CD1c-positive myeloid dendritic cell (primary cell): ENCODE data around the gene DNM2.
"Not testable (repeated sequence)": the region's sequence is repeated elsewhere in the genome, so short reads cannot be mapped to it uniquely, and the experiment has no call there.

Source experiments
- DNase-seq: peaks from one replicate; pipeline ENCODE4 v3.0.0-alpha.2; 2016; ENCODE audit errors: extremely low spot score

The DNM2 gene

DNA sequence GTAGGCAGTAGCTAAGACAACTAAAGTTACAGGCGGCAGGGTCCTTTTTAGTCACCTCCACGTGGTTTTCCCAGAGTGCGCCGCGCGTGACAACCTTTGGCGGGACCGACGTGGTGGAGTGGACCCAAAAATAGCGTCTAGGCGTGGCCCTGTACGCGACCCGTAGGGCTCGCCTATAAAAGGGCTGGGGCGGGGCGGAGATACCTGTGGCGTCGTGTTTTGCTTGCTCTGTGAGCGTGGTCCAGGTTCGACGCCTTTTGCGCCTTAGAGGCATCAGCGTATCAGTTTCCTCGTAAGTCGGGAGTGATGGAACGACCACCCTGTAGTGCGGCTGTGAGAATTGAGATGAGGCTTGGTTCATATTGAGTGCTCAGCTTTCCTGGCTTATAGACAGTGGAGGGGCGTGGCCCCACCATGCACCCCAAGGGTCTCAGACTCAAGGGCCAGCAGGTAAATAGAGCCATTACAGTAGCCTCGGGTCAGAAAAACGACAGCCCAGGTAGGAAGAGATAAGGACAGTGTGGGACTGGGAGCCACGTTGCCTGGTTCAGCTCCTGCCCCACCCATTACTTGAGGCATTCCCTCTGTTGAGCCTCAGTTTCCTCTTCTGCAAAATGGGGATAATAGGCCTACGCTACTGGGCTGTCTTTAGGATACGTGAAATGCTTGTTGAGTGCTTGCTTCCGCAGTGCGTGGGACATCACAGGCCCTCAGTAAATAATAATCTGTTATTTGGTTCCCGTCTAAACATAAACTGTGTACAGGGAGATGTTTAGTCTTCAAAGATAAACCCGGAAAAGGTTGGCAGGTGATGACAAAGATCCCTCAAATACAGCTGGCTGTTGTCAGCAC is 118.8 kb downstream of the DNM2 start:
- DNase-seq, result peak; percentile 89

DNA sequence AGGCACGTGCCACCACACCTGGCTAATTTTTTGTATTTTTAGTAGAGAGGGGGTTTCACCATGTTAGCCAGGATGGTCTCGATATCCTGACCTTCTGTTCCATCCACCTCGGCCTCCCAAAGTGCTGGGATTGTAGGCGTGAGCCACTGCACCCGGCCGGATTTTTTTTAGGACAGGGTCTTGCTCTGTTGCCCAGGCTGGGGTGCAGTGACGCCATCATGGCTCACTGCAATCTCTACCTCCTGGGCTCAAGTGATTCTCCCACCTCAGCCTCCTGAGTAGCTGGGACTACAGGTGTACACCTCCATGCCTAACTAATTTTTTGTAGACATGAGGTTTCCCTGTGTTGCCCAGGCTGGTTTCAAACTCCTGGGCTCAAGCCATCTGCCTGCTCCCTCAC is 119.8 kb downstream of the DNM2 start:
- not testable (repeated sequence) for DNase-seq

DNA sequence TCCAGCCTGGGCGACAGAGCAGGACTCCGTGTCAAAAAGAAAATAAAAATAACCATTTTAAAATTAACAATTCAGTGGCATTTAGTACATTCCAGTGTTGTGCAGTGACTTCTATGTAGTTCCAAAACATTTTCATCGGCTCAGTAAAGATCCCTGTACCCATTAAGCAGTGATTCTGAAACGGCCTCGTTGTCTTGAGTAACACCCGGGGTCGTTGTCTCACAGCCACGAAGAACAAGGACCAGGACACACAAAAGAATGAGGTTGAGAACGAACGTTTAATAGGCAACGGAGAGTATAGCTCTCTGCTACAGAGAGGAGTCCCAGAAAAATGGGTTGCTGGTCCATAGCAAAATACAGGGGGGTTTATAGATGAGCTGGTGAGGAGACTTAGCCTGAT is 120.5 kb downstream of the DNM2 start:
- no peak for DNase-seq

DNA sequence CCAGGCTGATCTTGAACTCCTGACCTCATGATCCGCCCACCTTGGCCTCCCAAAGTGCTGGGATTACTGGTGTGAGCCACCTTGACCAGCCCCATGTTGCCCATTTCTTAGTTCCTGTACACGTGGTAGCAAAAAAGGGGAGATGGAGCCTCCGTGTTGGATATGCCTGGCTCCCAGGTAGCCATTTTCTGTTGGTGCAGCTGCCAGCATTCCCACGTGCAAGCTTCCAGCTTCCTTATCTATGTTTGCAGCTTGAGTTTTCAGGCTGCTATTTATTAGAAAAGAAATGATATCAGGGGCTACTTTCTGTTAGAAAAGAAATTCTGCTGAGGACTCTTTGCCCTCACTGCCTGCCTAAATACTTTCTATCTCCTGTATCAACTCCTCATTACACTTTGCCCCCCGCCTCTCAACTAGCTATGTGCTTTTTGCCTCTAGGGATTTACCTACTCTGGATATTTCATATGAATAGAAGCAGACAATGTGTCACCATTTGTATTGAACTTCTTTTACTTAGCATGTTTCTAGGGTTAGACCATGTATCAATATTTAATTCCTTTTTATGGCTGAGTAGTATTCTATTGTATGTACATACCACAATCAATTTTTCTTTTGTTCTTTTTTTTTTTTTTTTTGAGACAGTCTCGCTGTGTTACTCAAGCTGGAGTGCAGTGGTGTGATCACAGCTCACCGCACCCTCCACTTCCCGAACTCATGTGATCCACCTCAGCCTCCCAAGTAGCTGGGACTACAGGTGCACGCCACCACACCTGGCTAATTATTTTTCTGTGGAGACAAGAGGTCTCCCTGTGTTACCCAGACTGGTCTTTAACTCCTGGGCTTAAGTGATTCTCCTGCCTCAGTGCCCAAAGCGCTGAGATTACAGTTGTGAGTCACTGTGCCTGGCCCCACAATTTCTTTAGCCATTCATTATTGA is 121.5 kb downstream of the DNM2 start:
- no peak for DNase-seq

DNA sequence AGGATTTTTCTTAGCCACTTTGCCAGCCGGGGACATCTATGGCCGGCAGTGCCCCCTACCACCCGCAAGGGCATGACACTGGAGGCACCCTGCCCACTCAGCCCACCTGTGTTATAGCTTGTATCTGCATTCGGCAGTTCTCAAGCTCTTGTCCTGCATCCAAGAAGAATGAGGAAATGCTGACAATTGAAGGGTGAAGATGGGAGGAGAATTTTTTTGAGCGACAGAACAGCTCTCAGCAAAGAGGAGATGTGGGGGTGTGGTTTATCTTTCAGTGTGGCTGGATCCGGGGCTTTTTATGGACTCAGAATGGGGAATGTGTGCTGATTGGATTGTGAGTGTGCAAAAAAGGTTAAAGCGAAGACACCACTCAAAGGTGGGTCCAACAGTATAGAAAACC is 124.9 kb downstream of the DNM2 start:
- no peak for DNase-seq

DNA sequence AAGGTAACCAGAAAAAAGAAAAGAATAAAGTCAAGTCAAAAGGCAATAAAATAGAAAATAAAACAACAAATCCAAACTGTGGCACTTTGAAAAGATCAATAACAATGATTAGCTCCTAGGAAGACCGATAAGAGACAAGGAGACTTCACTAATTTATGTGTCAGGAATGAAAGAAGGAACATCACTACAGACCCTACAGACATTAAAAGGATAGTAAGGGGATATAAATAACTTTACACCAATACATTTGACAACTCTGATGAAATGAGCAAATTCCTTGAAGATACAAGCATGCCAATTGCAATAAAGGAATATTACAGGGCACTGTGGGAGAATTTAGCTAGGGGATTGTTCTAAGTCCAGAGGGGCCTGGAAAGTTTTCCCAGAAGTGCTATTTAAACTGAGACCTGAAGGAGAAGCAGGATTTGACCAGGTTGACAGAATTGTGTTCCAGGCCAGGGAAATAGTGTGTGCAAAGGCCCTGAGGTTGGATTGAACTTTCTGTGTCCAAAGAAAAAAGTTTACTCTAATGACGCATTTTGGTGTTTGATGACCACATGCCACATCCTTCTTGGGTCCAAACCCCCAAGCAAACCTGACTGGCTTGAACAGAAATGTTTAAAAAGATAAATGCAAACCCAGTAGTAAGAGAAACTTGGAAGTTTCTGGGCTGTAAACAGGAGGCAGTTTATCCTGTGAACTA is 128.8 kb downstream of the DNM2 start:
- no peak for DNase-seq

DNA sequence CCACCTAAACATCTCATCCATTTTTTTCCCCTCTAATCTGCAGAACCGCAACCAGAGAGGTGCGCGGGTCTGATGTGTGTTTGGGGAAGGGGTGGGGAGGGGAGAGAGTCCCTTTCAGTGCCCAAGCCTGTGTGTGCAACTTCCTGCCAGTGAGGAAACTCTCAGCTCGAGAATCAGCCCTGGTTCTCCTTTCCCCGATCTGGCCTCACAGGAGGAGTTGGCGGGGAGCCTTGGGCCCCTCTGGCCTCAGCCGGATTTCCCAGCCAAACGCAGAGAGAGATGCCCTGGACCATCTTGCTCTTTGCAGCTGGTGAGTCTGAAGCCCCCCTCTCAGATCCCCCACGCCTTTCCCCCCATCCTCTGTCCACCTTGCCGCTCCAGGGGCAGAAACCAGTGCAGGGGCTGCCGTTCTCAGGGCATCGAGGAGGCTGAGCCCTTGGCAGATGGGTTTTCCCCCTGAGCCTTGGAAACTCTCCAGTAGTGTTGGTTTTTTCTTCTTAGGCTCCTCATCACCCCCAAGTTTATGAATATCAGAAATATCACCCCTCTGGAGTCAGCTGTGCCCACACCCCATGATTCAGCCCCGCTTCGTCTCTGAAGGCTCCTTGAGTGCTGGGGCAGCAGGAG is 130.5 kb downstream of the DNM2 start, which contains the start of gene C19orf38:
TSS of gene C19orf38 (plus strand) at position 186 of the 627 bp plus-strand sequence. CDS start at position 280, 94 bp downstream.
- DNase-seq, result peak; percentile 69

DNA sequence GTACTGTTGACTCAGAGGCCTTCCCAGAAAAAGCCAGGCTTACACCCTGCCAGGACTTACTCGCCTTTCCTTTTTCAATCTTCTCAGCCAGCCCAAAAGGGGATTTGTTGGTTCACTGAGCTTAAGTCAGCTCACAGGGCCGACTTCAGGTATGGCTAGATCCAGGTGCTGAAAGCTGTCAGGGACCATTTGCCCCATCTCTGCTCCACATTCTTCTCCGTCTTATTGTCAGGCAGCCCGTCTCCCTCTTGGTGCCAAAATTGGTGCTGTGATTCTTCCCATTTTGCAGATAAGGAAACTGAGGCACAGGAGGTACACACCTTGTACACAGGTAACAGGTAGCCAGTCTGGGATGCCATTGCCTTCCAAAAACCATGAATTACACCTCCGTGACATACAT is 132.8 kb downstream of the DNM2 start:
- no peak for DNase-seq

DNA sequence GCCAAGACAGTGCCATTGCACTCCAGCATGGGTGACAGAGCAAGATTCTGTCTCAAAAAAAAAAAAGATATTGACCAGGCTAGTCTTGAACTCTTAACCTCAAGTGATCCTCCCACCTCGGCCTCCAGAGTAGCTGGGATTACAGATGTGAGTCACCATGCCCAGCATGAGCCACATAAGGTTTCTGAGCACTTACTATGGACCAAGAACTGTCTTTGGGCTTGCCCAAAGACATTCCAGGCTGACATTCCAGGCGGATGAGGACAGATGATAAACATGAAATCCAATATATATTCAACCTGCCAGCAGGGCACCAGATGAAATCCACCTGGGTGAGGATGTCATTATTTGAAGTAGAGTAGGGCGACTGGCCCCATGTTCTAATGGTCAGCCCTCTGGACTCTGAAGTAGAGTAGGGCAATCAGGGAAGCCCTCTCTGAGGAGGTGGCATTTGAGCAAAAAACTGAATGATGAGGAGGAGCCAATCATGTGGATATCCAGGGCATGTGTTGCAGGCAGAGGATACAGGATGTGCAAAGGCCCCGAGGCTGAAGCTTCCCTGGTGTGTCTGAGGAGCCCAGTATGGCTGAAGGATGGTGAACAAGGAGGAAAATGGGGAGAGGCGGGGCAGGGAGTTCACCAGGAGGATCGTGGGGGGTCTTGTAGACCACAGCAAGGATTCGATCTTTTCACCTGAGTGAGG is 134.4 kb downstream of the DNM2 start:
- DNase-seq, result no peak

DNA sequence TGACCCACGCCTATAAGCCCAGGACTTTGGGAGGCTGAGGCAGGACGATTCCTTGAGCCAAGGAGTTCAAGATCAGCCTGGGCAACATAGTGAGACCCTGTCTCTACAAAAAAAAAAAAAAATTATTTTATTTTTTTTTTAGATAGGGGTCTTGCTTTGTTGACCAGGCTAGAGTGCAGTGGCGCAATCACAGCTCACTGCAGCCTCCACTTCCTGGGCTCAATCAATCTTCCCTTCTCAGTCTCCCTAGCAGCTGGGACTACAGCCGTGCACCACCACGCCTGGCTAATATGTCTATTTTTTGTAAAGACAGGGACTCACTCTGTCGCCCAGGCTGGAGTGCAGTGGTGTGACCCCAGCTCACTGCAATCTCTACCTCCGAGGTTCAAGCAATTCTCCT is 135.1 kb downstream of the DNM2 start:
- DNase-seq, result no peak

DNA sequence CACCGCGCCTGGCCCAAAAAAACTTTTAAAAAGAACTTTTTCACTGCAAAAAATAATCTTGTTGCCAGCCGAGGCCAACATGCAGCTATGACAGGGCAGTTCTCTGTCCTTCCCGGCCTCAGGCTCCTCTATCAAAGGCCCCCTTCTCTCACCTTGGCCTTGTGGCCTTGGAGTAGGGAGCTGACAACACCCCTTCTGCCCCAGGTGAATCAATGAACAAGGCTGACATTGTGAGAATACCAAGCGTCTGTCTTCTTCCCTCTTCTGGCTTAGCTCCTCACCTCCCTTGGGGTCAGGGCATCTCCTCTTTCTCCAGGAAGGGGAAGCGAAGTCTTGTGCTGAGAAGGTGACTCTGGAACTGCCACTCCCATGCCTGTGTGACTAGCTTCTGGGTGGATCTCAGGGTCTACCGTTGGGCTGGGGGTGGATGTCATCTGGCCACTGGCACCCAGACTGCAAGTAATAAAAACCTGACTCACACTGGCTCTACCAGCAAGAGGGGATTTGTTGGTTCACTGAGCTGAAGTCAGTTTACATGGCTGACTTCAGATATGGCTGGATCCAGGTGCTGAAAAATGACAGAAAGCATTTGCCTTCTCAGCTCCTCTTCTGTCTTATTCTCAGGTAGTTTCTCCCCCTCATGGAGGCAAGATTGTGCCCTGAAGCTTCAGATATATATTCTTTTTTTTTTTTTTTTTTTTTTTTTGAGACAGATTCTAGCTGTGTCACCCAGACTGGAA is 136.6 kb downstream of the DNM2 start:
- DNase-seq, result peak; percentile 37

DNA sequence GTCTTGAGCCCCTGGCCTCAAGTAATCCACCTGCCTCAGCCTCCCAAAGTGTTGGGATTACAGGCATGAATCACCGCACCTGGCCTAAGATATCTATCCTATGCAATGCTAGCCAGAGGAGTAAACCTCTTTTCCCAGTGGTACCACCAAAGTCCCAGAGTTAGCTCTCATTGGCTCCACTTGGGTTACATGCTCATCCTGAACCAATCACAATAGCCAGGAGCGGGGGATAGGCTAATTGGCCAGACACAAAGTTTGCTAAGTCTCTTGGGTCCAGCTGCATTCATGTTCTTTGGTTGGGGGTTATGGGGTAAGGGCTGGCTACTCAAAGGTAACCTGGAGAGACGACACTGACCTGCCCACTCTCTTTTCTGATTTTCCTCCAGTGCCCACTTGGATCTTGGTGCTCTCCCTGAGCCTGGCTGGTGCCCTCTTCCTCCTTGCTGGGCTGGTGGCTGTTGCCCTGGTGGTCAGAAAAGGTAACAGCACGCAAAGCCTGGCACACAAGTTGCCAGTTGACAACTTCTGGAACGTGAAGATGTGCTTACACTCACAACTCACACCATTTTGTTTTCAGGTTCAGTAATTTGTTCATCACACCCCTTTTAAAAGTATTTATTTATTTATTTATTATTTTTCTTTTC is 138.1 kb downstream of the DNM2 start:
- DNase-seq, result peak; percentile 61

DNA sequence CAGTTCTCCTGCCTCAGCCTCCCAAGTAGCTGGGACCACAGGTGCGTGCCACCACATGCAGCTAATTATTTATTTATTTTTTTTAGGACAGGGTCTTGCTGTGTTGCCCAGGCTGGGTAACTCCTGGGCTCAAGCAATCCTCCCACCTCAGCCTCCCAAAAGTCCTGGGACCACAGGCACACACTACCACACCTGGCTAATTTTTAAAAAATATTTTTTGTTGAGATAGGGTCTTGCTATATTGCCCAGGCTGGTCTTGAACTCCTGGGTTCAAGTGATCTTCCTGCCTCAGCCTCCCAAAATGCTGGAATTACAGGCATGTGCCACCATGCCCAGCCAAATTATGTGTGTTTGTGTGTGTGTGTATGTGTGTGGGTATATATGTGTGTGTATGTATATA is 139.0 kb downstream of the DNM2 start:
- not testable (repeated sequence) for DNase-seq

DNA sequence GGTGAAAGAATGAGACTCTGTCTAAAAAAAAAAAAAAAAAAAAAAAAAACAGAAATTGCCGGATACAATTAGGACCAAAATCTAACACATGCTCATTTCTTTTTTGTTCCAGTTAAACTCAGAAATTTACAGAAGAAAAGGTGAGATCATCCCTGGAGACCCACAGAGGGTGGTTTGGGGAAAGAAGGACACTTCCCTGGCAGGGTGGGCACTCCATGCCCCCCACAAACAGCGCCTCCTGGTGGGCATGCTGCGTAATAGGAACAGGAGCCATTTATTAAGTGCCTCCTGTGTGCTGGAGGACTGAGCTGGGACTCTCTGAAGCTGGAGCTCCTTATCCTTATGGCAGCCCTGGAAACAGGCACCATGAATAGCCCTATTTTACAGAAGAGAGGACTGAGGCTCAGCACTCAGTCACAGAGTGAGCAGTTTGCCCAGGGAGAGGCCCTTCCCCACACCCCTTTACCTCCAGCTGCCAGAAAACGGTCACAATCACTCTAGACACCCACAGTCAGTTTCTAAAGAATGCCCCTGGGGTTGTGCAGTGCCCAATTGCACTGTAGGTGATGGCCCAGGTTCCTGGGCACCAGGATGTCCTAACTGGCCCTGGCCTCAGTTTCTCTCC is 140.4 kb downstream of the DNM2 start:
- DNase-seq, result peak; percentile 45

DNA sequence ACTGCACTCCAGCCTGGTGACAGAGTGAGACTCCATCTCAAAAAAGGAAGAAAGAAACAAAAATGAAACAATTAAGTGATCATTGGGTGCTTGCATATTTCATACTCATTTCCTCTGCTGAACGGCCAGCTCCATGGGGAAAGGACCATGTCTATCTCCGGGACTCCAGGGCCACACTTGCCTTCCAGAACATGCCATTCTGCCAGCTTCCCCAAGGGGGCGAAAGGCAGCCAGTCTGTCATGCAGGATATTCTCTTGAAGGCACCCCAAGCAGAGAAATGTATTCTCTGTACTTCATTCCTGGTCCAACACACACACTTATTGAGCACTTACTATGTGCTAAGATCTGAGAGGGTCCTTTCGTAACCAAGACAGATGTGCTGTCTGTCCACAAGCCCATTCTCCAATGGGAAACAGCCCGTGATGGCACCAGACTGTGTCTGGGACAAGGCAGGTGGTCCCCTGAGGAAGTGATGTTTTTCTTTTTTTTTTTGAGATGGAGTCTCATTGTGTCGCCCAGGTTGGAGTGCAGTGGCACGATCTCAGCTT is 143.3 kb downstream of the DNM2 start:
- DNase-seq, result peak; percentile 72

DNA sequence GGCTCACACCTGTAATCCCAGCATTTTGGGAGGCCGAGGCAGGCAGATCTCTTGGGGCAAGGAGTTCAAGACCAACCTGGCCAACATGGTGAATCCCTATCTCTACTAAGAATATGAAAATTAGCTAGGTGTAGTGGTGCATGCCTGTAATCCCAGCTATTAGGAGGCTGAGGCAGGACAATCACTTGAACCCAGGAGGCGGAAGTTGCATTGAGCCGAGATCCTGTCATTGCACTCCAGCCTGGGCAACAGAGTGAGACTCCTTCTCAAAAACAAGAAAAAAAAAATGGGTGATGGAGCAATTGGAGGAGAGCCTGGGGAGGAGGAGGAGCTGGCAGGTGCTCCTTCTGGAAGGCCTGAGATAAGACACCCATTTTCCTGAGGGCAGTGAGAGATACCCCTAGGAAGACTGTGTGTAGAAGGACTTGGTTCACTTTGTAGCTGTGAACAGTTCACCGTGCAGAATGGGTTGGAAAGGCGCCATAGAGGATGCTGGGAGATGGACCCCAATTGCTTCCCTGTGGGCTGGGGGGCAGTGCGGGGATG is 144.8 kb downstream of the DNM2 start:
- DNase-seq, result no peak

DNA sequence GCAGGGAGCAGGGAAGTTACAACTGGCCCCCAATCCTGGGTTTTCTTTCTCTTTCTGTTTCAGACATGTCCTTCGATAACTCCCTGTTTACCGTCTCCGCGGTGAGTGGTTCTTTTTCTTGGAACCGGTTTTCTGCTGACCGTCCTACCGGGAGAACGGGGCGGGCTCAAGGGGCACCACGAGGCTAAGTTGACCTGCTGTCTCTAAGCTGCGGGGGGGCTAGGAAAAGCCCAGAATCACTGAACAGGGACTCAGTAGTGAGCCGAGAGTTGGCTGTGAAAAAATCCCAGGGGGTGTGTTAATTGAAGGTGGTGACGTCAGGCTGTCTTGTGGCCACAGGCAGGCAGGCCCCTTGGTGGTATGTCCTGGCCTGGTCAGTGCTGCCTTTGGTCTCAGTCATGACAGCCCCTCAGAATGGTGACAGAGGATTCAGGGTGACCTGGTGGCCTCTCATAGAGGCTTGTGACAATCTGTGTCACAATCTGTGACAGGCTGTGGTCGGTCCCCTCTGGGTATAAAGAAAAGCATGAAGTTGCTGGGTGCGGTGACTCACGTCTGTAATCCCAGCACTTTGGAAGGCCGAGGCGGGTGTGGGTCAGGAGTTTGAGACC is 145.3 kb downstream of the DNM2 start:
- peak; percentile 50 for DNase-seq

DNA sequence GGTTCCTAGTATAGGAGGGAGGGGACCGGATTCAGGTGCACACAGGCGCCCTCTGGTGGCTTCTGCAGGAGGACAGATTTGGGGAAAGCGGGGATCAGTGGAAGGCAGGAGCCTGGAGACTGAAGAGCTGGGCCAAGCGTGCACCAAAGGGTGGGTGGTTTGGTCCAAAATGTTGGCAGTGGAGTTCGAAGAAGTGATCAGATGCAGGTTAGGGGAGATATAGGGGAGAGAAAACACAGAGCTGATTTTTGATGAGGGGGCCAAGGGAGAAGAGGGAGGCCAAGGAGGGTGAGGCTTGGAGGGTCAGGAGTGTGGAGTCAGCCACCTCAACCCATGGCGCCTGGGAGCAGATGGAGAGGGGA is 146.6 kb downstream of the DNM2 start:
- DNase-seq, result peak; percentile 84
